Forelimb muscle (tissue), 1 donor: ENCODE data around the gene GNL1. TPM values are rescaled to one million over a fixed set of nuclear protein-coding genes. Genes with fewer than 3 reads are reported as not detected.
"Not testable (repeated sequence)": the region's sequence is repeated elsewhere in the genome, so short reads cannot be mapped to it uniquely, and the experiment has no call there.

Experiments used
- DNase-seq: peaks from one replicate; pipeline ENCODE4 v3.0.0-alpha.2; 2013; ENCODE audit warnings: low read depth
- polyA plus RNA-seq: library from polyadenylated mRNA; unstranded; fragments of 120-200 nt; gene quantifications from one replicate; pipeline ENCODE4 v1.2.1, GENCODE V29; 2013; ENCODE audit not compliant: insufficient read length

Gene GNL1, protein sequence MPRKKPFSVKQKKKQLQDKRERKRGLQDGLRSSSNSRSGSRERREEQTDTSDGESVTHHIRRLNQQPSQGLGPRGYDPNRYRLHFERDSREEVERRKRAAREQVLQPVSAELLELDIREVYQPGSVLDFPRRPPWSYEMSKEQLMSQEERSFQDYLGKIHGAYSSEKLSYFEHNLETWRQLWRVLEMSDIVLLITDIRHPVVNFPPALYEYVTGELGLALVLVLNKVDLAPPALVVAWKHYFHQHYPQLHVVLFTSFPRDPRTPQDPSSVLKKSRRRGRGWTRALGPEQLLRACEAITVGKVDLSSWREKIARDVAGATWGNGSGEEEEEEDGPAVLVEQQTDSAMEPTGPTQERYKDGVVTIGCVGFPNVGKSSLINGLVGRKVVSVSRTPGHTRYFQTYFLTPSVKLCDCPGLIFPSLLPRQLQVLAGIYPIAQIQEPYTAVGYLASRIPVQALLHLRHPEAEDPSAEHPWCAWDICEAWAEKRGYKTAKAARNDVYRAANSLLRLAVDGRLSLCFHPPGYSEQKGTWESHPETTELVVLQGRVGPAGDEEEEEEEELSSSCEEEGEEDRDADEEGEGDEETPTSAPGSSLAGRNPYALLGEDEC
- polyA plus RNA-seq: 52.6 TPM

DNA sequence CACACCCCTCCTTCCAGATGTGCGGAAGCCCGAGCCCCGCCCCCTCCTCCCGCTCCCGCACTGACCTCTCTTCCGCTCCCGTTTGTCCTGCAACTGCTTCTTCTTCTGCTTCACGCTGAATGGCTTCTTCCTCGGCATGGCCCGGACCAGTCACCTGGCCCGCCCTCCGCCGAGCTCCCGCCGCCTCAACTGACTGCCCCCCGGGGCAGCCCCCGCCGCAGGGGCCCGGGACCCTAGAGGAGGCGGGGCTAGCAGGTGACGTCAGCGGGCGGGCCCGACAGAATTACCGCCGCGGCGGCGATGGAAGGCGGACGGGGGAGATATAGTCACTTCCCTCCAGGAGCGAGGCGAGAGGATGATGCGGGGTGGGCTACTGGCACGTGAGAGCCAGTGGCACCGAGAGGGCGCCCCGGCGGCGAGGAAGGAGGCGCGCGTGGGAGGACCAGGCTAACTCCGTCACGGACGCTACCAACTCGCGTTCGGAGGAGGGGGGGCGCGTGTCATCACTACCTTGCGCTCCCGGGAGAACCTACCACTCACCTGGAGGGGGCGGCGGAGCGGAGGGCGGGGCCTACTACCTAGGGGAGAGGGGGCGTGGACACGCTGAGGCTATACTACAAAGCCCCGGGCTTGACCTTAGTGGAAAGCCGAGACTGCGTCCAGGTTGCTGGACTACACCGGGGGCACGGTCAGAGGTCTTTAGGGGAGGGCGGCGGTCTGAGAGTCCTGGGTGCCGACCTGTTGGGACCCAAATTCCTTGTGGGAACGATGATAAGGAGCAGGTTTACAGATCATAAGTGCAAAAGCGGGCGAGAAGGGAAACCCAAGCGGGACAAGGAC is at the start of gene GNL1:
TSS of gene GNL1 (minus strand) at position 424 of the 840 bp plus-strand sequence. CDS start at position 138, 286 bp downstream.
- DNase-seq: peak; percentile 46

DNA sequence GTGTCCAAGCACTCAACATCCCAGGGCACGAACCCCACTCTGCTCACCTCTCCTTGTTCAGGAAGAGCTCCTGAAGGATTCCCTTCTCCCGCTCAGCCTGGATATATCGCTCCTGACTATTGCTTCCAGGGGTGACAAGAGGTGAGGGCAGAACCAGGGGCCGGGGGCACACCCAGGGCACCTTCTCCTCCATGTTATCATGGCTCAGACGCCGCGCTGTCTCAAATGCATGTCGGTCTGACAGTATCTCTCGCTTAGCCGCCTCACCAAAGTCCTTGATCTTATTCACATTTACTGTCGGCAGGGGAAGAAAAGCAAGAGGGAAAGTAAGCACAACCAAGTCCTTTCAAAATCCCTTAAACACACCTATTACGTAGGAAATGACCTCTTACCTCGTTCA is 47.7 kb upstream of the GNL1 start:
- DNase-seq: no peak

DNA sequence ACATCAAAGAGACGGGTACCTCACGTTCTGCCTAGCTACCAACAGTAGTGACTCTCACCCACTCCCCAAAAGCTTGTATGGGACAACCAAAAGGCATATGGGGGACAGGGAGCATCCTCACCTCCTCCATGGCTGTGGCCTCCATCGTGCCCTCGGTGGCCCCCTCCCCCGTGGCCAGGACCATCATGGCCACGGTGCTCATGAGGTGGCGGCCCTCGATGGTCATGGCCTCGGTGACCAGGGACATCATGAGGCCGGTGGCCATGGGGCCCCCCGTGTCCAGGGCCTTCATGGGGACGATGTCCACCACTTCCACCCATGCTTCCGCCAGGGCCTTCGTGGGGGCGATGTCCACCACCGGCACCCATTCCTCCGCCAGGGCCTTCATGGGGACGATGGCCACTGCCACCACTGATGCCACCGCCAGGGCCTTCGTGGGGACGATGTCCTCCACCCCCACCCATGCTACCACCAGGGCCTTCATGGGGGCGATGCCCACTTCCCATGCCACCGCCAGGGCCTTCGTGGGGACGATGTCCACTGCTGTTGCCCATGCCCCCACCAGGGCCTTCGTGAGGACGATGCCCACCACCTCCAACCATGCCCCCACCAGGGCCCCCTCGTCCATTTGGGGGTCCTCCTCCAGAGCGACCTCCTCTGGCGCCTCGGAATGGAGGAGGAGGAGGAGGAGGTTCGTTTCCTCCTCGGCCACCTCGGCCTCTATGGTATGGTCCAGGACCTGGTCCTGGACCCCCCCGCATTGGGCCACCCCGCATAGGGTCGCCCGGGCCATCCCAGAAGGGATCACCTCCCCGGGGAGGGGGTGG is 45.7 kb upstream of the GNL1 start:
- no peak for DNase-seq

DNA sequence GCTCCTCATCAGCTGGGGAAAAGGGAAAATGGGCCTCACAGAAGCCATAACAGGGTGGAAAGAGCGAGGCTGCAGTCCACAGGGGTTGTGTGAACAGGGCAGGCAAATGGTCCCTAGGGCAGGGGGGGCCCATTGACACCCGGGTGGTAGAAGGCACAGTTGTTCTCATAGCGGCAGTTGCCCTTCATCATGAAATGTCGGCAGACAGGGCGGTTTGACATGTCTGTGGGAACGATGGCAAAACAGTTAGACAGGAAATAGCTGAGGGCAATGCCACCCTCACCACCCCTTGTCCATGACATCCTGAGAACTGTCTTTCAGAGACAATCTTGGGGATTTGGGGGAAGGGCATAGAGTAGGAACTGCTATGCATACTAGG is 45.1 kb upstream of the GNL1 start:
- DNase-seq: no peak

DNA sequence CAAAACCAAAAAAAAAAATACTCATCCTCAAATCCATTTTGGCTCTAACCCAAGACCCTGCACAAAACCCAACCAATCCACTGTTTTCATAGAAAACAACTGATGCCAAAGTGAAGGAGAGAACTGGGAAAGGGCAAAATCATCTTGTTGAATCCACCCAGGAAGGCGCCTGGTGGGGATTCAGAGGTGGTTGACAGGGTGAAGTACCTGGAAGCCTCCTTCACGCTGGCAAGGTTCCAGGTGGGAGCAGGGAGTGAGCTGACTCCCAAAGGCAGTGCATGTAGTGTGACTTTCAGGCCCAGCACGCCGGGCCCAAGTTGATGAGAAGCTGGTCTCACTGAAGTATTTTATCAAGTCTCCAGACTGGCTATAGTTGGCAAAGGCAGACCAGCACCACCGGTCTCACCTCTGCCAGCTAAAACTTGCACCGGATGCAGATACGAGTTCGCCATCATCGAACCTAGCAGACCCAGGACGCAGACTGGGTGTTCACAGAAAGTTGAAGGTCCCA is 44.2 kb upstream of the GNL1 start:
- DNase-seq: no peak

DNA sequence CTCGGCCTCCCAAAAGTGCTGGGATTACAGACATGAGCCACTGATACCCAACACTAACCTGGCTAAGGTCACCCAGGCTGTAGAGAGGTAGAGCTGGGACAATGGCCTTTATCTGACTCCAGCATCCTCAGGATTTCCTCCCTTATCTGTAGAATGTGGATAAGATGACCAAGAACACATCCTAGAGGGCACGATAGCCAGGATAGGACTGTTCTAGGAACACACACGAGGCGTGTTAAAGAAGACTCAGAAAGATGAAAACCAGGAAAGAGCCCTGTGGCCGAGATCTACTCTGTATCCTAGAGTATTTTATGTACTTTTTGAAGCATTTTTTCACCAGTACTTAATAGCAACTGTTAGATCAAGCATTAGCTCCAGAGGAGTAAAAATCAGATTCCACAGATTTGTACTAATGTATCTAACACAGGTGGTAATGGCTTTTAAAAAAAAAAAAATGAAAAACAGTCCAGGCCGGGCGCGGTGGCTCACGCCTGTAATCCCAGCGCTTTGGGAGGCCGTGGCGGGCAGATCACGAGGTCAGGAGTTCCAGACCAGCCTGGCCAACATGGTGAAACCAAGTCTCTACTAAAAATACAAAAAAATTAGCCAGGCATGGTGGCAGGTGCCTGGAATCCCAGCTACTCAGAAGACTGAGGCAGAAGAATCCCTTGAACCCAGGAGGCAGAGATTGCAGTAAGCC is 43.5 kb upstream of the GNL1 start:
- no peak for DNase-seq

DNA sequence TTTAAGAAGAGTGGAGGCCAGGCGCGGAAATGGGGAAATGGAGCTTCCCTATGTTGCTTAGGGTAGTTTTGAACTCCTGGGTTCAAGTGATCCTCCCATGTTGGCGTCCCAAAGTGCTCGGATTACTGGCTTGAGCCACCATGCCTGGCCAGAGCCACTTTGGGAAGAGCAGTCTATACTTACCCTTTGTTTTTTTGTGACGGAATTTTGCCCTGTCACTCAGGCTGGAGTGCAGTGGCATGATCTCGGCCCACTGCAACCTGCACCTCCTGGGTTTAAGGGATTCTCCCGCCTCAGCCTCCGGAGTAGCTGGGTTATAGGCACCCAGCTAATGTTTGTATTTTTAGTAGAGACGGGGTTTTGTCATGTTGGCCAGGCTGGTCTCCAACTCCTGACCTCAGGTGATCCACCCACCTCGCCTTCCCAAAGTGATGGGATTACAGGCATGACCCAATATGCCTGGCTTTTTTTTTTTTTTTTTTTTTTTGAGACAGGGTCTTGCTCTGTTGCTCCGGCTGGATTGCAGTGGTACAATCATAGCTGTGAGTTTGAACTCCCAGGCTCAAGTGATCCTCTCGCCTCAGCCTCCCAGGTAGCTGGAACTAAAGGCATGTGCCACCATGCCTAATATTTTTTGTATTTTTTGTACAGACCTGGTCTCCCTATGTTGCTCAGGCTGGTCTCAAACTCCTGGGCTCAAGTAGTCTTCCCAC is 42.8 kb upstream of the GNL1 start:
- DNase-seq: no peak

DNA sequence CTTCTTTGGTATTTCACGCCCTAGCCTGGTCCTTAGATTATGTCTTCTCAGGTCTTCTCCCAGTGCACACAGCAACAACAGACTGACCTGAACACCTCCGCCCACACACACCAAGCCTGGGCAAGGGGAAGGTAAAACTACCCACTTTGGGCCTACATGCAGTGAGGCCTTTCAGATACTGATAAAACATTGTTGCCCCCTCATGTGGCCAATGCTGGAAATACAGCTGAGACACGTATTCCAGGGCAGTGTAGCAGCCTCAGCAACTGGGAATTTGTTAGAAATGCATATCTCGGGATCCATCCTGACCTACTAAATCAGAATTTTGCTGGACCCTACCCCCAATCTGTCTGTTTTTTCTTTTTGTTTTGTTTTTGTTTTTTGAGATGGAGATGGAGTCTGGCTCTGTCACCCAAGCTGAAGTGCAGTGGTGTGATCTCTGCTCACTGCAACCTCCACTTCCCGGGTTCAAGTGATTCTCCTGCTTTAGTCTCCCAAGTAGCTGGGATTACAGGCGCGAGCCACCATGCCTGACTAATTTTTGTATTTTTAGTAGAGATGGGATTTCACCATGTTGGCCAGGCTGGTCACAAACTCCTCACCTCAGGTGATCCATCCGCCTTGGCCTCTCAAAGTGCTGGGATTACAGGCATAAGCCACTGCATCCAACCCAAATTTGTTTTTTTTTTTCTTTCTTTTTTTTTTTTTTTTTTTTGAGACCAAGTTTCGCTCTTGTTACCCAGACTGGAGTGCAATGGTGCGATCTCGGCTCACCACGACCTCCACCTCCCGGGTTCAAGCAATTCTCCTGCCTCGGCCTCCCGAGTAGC is 41.2 kb upstream of the GNL1 start:
- DNase-seq: not testable (repeated sequence)

DNA sequence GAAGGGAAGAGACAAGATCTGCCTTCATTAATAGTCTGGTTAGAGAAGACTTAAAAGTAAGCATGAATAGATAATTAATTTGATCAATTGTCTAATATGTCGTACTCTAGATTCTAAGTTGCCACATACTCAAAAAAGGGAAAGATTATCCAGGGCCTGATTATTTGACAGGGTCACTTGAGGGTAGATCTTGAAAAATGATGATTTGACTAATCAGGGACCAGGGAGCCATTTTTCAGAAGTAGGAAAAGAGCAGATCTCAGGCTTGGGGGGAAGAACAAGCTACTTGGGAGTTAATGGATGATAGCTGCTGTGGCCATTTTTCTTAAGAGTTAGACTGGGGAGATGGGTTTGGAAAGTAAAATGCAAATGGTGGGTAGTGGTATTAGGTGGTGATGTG is 36.0 kb upstream of the GNL1 start:
- DNase-seq: no peak

DNA sequence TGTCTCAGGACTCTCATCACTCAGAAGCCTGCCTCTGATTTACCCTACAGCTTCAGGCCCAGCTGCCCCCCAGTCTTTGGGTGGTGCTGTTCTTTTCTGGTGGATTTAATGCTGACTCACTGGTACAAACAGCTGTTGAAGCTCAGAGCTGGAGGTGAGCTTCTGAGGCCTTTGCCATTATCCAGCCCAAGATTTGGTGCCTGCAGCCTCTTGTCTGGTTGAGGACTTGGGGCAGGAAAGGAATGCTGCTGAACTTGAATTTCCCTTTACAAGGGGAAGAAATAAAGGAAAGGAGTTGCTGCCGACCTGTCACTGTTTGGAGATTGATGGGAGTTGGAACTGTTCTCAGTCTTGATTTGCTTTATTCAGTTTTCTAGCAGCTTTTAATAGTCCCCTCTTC is 34.7 kb upstream of the GNL1 start:
- no peak for DNase-seq

DNA sequence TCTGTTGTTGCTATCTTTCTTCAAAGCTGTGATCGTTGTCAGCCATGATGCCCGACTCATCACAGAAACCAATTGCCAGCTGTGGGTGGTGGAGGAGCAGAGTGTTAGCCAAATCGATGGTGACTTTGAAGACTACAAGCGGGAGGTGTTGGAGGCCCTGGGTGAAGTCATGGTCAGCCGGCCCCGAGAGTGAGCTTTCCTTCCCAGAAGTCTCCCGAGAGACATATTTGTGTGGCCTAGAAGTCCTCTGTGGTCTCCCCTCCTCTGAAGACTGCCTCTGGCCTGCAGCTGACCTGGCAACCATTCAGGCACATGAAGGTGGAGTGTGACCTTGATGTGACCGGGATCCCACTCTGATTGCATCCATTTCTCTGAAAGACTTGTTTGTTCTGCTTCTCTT is 34.2 kb upstream of the GNL1 start:
- no peak for DNase-seq

DNA sequence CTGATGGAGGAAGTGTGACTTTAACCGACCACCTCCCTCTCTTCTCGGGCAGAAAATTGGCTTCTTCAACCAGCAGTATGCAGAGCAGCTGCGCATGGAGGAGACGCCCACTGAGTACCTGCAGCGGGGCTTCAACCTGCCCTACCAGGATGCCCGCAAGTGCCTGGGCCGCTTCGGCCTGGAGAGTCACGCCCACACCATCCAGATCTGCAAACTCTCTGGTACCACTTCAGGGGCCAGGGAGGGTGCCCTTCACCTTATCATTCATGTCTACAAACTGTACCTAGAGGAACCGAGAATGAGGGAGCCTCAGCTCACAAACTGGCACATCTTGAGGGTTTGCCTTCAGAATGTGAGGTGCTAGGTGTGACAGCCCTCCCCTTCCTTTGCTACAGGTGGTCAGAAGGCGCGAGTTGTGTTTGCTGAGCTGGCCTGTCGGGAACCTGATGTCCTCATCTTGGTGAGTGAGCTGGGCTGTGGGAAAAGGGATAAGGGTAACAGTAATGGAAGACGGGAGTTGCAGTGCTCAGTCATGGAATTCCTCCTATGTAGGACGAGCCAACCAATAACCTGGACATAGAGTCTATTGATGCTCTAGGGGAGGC is 33.6 kb upstream of the GNL1 start:
- no peak for DNase-seq

DNA sequence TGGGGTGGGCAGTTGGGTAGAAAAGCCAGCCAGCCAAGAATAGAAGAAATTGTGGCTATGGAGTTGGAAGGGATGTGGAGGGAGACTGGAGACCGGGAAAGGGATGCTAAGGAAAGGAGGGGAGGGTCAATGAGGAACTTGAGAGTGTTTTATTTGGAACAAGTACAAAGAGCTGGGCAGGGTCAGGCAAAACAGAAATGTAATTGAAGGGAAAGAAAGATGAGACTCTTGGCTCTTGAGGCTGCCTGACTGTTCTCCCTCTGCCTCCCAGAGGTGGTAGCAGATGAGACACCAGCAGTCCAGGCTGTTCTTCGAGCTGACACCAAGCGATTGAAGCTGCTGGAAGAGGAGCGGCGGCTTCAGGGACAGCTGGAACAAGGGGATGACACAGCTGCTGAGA is 27.6 kb upstream of the GNL1 start:
- no peak for DNase-seq

DNA sequence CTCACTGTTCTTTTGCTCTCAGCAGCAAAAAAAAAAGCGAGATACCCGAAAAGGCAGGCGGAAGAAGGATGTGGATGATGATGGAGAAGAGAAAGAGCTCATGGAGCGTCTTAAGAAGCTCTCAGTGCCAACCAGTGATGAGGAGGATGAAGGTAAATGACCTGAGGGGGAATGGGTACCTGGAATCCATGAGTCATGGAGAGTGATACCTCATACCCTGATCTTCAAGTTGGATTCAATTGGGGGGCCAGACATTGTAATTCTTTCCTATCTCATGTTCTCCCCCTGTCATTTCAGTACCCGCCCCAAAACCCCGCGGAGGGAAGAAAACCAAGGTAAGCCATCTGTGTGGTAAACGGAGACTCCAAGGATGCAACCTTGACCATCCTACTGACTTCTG is 21.8 kb upstream of the GNL1 start:
- DNase-seq: no peak

DNA sequence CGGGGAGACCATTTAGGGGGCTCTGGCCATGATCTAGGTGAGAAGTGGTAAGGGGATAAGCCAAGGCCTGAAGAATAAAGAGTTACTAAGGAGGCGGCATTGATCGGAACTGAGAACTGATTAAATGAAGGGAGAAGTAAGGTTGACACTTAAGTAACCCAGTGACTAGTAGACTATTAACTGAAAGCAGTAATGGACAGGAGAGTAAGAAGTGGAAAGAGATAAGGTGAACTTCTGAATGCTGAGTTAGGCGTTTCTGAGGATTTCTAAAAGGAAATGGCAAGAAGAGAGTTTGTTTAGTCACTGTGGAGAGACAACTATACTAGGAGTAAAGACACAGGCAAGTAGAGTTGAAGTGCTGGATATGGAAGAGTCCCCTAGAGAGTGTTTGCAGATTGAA is 16.8 kb upstream of the GNL1 start:
- no peak for DNase-seq

DNA sequence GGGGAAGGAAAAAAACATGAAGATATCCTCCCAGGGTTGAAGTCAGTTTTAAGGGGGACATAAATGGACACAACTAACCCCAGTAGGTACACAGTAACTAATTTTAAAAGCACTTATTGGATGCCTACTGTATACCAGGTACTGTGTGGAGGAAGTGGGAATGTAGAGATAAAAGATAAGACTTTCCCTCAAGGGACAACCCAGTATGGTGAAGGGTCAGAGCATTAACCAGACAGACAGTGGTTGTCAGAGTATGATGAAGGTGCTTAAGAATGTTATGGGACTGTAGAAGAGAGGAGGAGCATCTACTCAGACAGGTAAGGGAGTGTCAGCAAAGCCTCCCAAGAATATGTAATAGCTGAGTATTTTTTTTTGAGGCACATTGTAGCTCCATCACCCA is 15.9 kb upstream of the GNL1 start:
- DNase-seq: no peak

DNA sequence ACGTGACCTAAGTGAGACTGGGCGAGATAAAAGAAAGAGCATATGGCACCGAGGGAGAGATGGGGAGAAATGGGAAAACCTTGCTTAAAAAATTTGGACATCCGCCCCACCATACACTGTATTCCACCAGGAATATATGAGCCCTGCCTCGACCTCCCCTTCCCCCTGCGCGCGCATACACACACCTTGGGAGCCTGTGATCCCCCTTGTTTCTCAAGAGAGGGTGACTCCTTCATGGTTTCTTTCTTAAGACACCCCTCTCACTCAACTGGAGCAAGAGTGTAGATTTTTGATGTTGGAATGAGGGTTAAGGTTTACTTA is 15.4 kb upstream of the GNL1 start:
- DNase-seq: no peak

DNA sequence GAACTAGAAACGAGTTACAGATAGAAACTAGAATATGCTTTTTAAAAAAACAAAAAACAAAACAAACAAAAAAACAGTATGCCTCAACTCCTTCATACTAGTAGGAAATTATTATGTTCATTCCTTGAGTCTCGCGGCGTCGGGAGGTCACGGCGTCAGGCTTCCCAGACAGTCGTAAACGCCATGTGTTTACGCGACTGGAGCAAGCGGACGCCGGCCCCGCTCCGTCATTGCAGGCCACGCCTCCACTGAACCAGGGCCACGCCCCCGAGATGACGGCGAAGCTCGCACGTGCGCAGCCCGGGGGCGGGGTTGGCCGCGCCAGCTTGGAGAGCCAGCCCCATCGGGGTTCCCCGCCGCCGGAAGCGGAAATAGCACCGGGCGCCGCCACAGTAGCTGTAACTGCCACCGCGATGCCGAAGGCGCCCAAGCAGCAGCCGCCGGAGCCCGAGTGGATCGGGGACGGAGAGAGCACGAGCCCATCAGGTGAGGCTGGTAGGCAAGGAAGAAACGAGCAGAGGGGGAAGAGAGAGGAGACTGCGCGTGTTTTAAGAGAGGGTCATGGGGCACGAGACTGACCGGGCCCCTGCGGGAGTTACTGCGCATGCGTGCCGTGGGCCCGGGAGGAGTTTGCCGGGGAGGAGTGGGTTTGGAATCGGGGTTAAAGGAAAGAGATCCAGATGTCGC is 14.9 kb upstream of the GNL1 start, which contains the start of gene ABCF1:
TSS of gene ABCF1 (plus strand) at position 368 of the 687 bp plus-strand sequence. CDS start at position 414, 46 bp downstream.
- DNase-seq: peak; percentile 89
